Activated T-cell treated with anti-CD3 and anti-CD28 coated beads for 48 hours (primary cell): Measurements from ENCODE around the gene CYFIP2.

ENCODE experiments used
- DNase-seq: peaks from one replicate; pipeline ENCODE4 v3.0.0-alpha.2; 2020; ENCODE audit warnings: low read depth

Gene CYFIP2

GRCh38 chr5:157359356-157360055, 93.6 kb downstream of the CYFIP2 start:
- no peak for DNase-seq

GRCh38 chr5:157362012-157362411, 96.1 kb downstream of the CYFIP2 start:
- DNase-seq: no peak

DNA sequence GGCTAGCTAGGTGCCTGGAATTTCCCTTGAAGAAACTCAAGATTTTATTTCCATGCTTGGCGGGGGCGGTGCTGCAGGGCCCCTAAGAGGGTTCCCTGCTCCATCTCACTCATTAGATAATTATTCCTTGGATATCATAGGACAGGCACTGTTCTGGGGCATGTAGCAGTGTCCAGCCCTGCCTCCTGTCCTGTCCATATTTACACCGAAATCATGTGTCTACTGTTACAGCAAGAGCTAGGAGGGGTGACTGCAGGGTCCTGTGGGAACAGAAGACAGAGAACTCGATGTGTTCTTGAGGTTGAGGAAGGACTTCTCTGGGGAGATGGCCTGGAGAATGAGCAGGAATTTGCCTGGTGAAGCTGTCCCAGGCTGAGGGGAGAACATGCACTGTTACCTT, 96.6 kb downstream of the CYFIP2 start:
- no peak for DNase-seq

DNA sequence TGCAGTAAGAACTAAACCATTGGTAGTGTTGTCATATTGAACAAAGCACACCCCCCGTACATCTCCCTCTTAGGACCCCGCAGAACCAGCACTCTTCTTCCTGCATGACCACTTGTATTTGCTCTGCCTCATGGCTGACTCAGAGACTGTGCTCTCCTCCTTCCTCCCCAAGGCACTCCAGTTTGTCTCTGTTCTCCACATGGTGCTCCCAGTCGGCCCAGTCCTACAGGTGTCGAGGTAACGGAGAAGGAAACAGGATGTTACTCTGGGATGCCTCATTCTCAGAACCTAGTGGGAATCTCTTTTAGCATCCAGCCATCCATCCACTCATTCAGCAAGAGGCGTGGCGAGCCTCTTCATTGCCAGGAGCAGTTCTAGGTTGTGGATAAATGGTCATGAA, 97.1 kb downstream of the CYFIP2 start:
- no peak for DNase-seq

DNA sequence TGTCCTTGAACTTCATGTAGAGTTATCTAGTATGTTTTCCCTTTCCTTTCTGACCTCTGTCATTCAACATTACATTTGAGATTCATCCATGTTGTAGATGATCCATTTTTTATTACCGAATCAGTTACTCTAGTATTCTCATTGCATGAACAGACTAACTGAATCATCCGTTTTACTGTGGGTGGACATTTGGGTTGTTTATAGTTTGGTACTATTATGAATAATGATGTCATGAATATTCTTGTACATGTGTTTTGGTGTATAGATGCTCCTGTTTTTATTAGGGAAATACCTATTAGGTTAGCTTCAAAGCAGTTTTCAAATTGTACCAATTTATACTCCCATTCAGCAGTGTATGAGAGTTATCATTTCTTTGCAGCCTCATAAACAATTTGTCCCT, 99.8 kb downstream of the CYFIP2 start:
- no peak for DNase-seq

DNA sequence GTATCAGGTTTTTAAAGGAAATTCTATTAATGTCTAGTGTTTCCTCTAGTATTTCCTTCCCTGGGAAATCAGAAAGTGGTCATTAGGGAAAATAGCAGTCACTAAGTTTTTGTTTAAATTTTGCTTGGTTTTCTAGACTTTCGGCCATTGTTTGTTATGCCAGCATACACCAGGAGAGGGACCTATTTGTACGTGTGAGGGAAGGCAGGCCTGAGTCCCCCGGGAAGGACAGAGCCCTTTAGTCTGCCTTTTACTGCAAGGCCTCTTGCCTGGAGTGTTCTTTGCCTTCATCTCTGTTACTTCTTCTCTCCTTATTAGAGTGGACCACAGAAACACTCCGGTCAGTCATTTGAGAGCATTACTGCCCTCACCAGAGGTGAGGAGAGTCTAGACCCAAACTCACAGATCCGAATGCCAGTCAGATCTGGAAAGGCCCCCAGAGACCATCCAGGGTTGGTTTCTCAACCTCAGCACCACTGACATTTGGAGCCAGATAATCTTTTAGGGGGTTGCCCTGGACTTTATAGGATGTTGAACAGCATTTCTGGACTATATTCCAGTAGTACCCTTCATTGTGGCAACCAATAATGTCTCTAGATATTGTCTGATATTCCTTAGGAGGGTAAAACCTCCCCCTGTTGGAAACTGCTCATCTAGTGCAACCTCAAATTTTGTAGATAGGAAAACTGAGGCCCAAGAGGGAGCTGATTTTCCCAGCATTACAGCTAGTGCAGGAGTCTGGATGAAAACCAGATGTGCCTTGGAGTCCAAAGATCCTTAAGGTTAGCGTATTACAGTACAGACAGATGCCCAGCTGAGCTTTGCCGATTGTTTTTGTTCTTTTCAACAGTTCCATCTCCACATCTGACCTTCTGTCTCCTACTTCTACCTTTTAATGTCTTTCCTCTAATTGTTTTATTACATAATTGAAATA, 101.1 kb downstream of the CYFIP2 start:
- no peak for DNase-seq

DNA sequence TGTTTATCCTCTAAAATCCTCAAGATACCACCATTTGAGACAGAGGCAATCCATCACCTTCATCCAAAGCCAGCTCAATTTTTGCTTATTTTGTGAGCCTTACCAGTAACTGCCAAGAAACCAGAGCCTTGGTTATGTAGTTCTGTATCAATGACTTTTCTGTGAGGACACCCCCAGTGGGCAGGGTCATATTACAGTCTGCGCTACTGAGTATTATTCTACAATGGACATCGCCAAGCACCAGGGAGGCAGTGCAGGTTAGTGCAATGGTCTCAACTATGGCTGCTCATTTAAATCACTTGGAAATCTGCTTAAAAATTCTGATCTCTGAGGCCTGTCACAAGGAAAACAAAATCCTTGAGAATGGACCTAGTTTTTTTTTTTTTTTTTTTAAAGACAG, 103.6 kb downstream of the CYFIP2 start:
- no peak for DNase-seq

DNA sequence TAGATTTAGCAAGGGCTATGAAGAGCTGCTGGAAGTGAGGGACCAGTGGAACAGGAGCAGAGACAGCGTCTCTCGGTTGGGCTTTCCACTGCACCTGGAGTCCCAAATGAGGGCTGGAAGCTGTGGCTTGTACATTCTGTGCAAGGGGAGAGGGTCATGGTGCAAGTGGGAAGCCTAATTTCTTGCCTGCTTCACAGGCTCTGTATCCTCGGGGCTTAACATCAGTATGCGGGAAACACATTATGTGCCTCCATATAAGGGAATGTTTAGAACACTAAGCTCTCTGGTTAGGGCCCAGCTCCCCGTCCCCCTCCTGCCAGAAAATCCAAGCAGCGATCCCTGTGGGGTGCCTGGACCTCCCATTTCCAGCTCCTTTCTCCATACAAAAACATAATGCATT, 105.0 kb downstream of the CYFIP2 start:
- no peak for DNase-seq

GRCh38 chr5:157371655-157372471, 105.9 kb downstream of the CYFIP2 start:
- no peak for DNase-seq

- no peak for DNase-seq
These were observed 106.5 kb downstream of the CYFIP2 start for GRCh38 chr5:157372472-157372822.

DNA sequence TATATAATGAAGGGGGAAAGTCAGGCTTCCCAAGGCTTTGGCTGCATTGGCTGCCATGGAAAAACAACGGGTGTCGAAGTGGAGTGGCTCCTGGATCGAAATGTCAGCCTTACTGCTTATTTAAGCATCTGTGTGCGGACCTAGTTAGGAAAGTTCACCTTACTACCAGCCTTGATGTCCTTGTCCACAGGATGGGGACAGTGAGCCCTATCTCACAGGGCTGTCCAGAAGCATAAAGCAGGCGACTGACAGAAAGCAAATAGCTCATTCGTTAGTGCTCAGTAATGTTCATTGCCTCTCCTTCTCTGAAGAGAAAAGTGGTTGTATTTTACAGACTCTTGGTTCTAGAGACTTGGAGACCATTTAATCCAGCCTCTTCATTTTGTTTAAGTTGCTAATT, 112.6 kb downstream of the CYFIP2 start:
- DNase-seq: no peak

DNA sequence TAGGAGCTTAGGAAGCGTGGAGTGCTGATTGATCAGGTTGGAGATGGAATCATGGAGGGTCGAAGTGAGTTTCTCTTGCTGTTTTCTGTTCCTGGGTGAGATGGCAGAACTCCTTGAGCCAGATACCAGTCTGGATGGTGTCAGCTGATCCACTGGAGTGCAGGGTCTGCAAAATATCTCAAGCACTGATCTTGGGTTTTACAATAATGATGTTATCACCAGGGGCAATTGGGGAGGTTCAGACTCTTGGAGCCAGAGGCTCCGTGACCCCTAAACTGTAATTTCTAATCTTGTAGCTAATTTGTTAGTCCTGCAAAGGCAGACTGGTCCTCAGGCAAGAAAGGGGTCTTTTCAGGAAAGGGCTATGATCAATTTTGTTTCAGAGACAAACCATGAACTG, 114.1 kb downstream of the CYFIP2 start:
- no peak for DNase-seq

GRCh38 chr5:157381746-157382145, 115.8 kb downstream of the CYFIP2 start:
- DNase-seq: no peak

- DNase-seq: no peak
These were observed 117.3 kb downstream of the CYFIP2 start for GRCh38 chr5:157382996-157383800.

DNA sequence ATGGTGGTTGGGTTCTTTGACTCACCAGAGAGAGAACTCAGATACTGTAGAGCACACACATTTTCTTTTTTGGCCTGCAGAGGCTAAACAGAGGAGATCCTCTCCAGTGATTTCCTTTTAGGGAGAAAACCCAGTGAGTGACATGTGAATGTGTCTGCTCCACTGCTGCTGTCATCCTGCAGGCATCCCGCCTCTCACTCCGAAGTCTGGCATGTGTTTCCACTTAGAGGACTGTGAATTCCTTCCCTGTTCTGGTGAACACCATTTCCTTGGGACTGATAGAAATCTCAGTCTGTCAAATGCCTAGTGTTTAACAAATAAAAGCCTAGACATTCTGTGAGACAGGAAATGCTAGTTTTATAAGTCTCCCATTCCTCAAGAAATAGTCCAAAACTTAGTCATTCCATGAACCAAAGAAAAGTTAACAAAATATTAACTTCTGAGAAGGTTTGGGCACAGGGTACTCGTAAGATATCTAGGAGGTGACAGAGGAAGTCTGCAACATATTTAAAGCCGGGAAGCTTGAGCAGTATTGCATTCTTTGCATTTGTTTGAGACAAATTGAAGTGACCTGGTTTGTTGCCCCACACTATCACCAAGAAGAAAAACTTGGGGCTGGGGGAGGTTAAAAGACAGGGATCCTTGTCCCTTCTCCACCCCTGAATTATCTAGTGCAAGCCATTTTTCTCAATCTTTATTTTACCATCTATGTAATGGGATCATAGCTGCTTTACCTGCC, 119.2 kb downstream of the CYFIP2 start:
- no peak for DNase-seq

DNA sequence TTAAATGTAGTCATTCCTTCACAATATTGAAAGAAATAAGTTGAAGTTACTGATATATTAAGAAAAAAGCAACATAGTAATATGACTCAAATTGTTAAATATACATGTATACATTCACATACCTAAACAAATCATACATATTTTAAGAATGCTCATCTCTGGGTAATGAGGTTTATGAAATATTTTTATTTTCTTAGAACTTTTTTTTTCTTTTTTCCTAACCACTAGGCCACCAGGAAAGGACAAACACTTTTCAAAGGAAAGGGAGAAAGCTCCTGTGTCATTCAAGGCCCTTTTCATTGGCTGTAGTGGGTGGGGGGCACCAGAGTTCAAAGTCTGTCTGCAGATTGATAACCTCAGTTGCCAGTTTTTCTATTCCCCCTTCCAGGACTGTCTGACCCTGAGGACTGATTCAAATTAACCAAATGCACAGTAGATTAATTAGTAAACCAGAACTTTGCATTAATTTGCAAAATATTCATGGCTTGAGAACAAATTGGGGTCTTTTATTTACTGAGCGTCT, 121.2 kb downstream of the CYFIP2 start:
- DNase-seq: no peak

- no peak for DNase-seq
These were observed 121.8 kb downstream of the CYFIP2 start for GRCh38 chr5:157387683-157388093.

GRCh38 chr5:157388111-157388710, 122.3 kb downstream of the CYFIP2 start:
- no peak for DNase-seq

DNA sequence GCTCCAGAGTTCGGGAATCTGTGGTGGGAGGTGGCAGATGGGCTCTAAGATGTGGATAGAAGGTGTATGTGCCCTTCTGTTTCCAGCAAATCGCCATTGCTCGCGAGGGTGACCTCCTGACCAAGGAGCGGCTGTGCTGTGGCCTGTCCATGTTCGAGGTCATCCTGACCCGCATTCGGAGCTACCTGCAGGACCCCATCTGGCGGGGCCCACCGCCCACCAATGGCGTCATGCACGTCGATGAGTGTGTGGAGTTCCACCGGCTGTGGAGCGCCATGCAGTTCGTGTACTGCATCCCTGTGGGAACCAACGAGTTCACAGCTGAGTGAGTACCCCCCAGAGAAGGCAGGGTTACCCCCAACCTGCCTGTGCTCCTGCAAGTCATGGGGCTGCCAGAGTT, 123.2 kb downstream of the CYFIP2 start:
- DNase-seq: no peak

DNA sequence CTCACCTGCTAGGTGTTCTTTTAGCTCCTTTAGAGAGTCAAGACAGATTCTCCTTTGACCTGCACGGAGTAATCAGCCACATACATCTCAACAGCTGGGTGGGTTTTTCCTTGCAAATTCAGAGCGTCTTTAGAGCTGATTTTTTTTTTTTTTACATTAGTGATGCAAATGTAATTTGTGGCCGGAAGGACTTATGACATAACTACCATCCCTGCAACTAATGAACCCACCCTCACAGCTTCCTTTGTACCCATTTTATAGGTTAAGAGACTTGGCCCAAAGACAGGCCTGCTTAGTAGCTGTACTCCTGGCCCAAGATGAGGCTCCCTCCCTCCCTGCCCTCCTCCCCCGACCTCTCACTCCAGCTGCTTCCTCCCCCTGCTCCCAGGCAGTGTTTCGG, 124.2 kb downstream of the CYFIP2 start:
- DNase-seq: no peak
